Peyer's patch (tissue), 4 donors: ENCODE results near the gene KRTAP5-2.

Experiments used
- CTCF ChIP-seq, 6 experiments: fragments of 450-650 bp in 4 of 6; fragments of 200-600 bp in 2 of 6; sonication (generic) in 1 of 6; IDR thresholded peaks; one replicate each; pipeline ENCODE4 v1.5.1; 2017 to 2019; ENCODE audit warnings: antibody characterized with exemption in 6 of 6, mild to moderate bottlenecking in 3 of 6, moderate library complexity in 1 of 6
- POLR2A ChIP-seq, 2 donors: fragments of 450-650 bp; IDR thresholded peaks; one replicate each; pipeline ENCODE4 v1.5.1; 2017; ENCODE audit warnings: antibody characterized with exemption in 2 of 2, mild to moderate bottlenecking in 2 of 2, moderate library complexity in 2 of 2

GRCh38 chr11:1598816-1599215 is 722 bp upstream of the KRTAP5-2 start:
- TF ChIP-seq POLR2A (IDR thresholded peaks at IDR 0.05) (no peak), CTCF (IDR thresholded peaks at IDR 0.05) (no peak)
